H1 (cell line): Measurements from ENCODE around the gene SLC2A8.

Experiments used
- CEBPB ChIP-seq: IDR thresholded peaks from 2 replicates; pipeline ENCODE4 v1.6.1; 2012; ENCODE audit warnings: low read depth, low read length
- CTCF ChIP-seq, 3 experiments: IDR thresholded peaks; 1 replicate in 2 of 3; 2 replicates in 1 of 3; pipeline versions ENCODE4 v1.5.1 to v1.6.1; 2011; ENCODE audit warnings: low read length in 3 of 3, mild to moderate bottlenecking in 3 of 3, inconsistent platforms in 2 of 3, low read depth in 1 of 3, moderate library complexity in 1 of 3; ENCODE audit not compliant: insufficient read depth in 1 of 3; ENCODE audit errors: control extremely low read depth in 1 of 3
- EGR1 ChIP-seq: IDR thresholded peaks from 2 replicates; pipeline ENCODE4 v1.6.1; 2011; ENCODE audit warnings: low read depth, low read length, borderline replicate concordance
- RNF2 ChIP-seq: fragments of 200-900, 300-1000 bp; sonication (generic); IDR thresholded peaks from 2 replicates; pipeline ENCODE4 v1.7.1; 2016; ENCODE audit warnings: borderline replicate concordance, low read depth, mild to moderate bottlenecking, antibody characterized with exemption, low read length; ENCODE audit not compliant: poor library complexity, severe bottlenecking; ENCODE audit errors: missing control alignments
- SP2 ChIP-seq: IDR thresholded peaks from 2 replicates; pipeline ENCODE4 v1.6.1; 2012; ENCODE audit warnings: mild to moderate bottlenecking, low read length, inconsistent platforms
- SRF ChIP-seq: IDR thresholded peaks from 2 replicates; pipeline ENCODE4 v1.6.1; 2011; ENCODE audit warnings: mild to moderate bottlenecking, low read depth, low read length, moderate library complexity
- TAF7 ChIP-seq: optimal IDR thresholded peaks from 2 replicates; pipeline ENCODE3; 2011; ENCODE audit warnings: low read depth, mild to moderate bottlenecking, inconsistent platforms, low read length, moderate library complexity, borderline replicate concordance

- TF ChIP-seq RNF2 (no peak), CTCF (IDR thresholded peaks at IDR 0.05; ENCODE audit: control extremely low read depth in 1 of 3, insufficient read depth in 1 of 3, low read depth in 1 of 3, low read length in 3 of 3) (no peak), CEBPB (no peak), EGR1 (no peak), TAF7 (no peak), SP2 (no peak), SRF (no peak)
These were observed 27.5 kb upstream of the SLC2A8 start for GRCh38 chr9:127369428-127369827.
